ENCODE results near the gene EPO.

The EPO gene

GRCh38 chr7:100765250-100765649, 45.0 kb downstream of the EPO start (continued):
- TF ChIP-seq BACH2 (CRISPR knock-in tag; IDR thresholded peaks at IDR 0.05; ENCODE audit: borderline replicate concordance) (no peak), TOX (CRISPR knock-in tag; IDR thresholded peaks at IDR 0.05; ENCODE audit: borderline replicate concordance) (no peak), ZC3H10 (CRISPR knock-in tag; IDR thresholded peaks at IDR 0.05) (no peak), ZFP3 (CRISPR knock-in tag; IDR thresholded peaks at IDR 0.05) (no peak), ZNF70 (CRISPR knock-in tag; IDR thresholded peaks at IDR 0.05) (no peak), ZNF565 (CRISPR knock-in tag; conservative IDR thresholded peaks at IDR 0.05; ENCODE audit: low read depth) (no peak), ARNTL (CRISPR knock-in tag; IDR thresholded peaks at IDR 0.05; ENCODE audit: borderline replicate concordance, low read depth) (no peak), CSDC2 (CRISPR knock-in tag; IDR thresholded peaks at IDR 0.05) (no peak), RARB (CRISPR knock-in tag; IDR thresholded peaks at IDR 0.05) (no peak), ESRRG (CRISPR knock-in tag; IDR thresholded peaks at IDR 0.05) (no peak)

- TF ChIP-seq TCF4 (CRISPR knock-in tag; IDR thresholded peaks at IDR 0.05; ENCODE audit: borderline replicate concordance), result no peak
- no peak for TF ChIP-seq OSR1 (CRISPR knock-in tag; IDR thresholded peaks at IDR 0.05)
- no peak for TF ChIP-seq ARNTL (CRISPR knock-in tag; IDR thresholded peaks at IDR 0.05; ENCODE audit: borderline replicate concordance, low read depth)
- no peak for TF ChIP-seq GLIS3 (CRISPR knock-in tag; IDR thresholded peaks at IDR 0.05)
- TF ChIP-seq RARB (CRISPR knock-in tag; IDR thresholded peaks at IDR 0.05), result no peak
- TF ChIP-seq PPARA (CRISPR knock-in tag; IDR thresholded peaks at IDR 0.05; ENCODE audit: borderline replicate concordance), result no peak
- TF ChIP-seq, protein P1, sequence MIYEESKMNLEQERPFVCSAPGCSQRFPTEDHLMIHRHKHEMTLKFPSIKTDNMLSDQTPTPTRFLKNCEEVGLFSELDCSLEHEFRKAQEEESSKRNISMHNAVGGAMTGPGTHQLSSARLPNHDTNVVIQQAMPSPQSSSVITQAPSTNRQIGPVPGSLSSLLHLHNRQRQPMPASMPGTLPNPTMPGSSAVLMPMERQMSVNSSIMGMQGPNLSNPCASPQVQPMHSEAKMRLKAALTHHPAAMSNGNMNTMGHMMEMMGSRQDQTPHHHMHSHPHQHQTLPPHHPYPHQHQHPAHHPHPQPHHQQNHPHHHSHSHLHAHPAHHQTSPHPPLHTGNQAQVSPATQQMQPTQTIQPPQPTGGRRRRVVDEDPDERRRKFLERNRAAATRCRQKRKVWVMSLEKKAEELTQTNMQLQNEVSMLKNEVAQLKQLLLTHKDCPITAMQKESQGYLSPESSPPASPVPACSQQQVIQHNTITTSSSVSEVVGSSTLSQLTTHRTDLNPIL (CRISPR knock-in tag; IDR thresholded peaks at IDR 0.05; ENCODE audit: low read depth), result no peak
- no peak for ATAC-seq
Measured at GRCh38 chr7:100768784-100769183, 48.5 kb downstream of the EPO start.

Data from SK-N-SH treated with all-trans-retinoic acid at 6 μM for 48 hours (cell line).